Stimulated activated CD4-positive, alpha-beta T cell treated with anti-CD3 and anti-CD28 coated beads, Interleukin-4, amount 100 ng/mL, for 1 hour (primary cell): ENCODE data around the gene PGF.
"Not testable (repeated sequence)": the region's sequence is repeated elsewhere in the genome, so short reads cannot be mapped to it uniquely, and the experiment has no call there.

Experiments
- DNase-seq: peaks from one replicate; pipeline ENCODE4 v3.0.0-alpha.2; 2020

Gene PGF

DNA sequence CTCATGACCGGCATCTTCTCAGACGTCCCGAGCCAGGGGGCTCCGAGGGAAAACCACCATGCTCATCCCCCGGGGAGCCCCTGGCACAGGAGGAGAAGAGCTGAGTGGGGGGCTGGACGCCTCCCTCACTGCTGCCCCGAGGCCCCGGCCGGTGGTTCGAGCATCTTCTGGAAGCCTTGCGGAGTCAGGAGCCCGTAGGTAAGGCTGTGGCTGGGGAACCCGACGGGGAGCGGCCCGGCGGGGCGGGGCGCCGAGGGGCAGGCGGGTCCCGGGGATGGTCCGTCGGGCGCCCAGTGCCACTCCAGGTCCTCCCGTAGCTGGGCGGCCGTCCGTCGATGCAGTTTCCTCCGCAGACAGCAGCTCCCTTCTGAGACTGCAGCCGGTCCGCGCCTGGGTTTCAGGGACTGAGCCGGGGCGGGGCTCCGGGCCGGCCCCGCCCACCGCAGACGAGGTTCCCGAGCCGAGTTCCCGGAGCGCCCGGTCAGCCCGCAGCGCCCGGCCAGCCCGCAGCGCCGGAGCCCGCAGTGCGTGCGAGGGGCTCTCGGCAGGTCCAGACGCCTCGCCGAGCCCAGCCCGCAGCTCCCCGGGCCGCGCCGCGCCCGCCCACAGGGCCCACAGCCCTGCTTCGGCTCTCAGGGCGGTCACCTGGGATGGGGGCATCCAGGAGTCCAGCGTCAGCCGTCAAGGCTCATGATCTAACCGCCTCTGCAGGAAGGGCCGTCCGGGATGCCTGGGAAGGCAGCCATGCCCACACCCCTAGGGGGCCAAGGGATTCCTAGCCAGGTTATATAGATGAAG lies at the start of gene PGF:
Gene PGF (minus strand): TSS at position 369 of the 798 bp plus-strand sequence. CDS start 355 bp downstream, at position 14.
- DNase-seq = peak; percentile 27

DNA sequence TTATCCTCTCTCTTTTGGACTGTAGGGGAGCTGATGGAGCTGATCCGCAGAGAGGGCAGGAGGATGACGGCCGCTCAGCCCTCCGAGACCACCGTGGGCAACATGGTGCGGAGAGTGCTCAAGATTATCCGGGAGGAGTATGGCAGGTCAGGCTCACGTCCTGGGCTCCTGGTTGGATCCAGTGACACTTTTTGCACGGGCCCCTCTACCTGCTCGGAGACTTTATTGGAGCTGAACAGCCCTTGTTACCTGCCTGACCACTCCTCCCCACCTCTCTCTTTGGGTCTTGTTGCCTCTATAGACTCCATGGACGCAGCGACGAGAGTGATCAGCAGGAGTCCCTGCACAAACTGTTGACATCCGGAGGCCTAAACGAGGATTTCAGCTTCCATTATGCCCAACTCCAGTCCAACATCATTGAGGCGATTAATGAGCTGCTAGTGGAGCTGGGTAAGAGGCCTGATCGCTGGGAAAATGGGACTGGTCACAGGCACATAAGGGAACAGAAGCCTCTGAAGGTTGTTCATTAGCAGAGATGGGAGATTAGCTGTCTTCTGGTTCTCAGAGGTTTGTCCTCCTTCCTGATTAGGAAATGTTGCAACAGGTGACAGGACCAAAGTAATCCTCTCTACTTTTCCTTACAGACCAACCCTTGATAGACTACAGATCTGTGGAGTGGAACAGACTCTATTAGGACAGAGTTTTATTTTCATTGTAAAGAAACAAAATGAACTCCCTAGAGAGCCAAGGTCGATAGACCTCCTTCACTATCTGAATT lies 48.0 kb upstream of the PGF start:
- DNase-seq = no peak

- peak; percentile 99 for DNase-seq
These were observed 47.2 kb upstream of the PGF start, which contains the start of gene EIF2B2 for GRCh38 chr14:75002392-75003249. TSS of gene EIF2B2 (plus strand) at chr14:75002921. CDS start at chr14:75002991, 70 bp downstream.

DNA sequence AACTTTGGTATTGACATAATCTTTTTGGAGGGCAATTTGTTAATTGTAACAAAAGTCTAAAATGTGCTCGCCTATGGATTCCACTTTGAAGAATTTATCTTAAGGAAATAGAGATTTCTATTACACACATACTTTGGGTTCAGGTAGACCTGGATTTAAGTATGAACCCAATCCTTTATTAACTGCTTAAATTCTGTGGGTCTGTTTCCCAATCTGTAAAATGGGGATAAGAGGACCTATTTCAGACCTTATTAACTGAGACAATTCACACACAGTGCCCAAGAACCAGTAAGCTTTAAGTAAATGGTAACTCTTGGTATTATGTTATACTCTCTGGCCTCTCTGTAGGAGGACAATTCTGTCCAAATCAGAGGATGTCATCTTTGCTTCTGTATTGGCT lies 46.5 kb upstream of the PGF start:
- DNase-seq = no peak

DNA sequence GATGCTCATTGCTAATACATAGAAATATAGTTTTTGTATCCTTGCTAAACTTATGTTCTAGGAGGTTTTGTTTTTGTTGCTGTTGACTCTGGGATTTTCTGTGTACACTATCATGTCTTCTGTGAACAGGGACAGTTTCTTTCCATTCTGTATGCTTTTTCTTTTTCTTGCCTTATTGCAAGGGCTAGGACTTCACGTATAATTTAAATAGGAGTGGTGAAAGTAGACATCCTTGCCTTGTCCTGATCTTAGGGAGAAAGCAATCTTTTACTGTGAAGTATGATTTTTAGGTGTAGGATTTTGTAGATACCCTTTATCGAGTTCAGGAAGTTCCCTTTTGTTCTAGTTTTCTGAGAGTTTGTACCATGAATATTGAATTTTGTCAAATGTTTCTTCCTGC lies 45.9 kb upstream of the PGF start:
- no peak for DNase-seq

- not testable (repeated sequence) for DNase-seq
These were observed 40.4 kb upstream of the PGF start for GRCh38 chr14:74995781-74996180.

DNA sequence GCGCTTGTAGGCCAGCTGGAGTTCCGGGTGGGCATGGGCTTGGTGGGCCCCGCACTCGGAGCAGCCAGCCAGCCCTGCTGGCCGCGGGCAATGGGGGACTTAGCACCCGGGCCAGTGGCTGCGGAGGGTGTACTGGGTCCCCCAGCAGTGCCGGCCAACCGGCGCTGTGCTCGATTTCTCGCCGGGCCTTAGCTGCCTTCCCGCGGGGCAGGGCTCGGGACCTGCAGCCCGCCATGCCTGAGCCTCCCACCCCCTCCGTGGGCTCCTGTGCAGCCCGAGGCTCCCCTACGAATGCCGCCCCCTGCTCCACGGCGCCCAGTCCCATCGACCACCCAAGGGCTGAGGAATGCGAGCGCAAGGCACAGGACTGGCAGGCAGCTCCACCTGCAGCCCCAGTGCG lies 38.8 kb upstream of the PGF start:
- DNase-seq = not testable (repeated sequence)

GRCh38 chr14:74988993-74989392 lies 33.6 kb upstream of the PGF start:
- DNase-seq = no peak

DNA sequence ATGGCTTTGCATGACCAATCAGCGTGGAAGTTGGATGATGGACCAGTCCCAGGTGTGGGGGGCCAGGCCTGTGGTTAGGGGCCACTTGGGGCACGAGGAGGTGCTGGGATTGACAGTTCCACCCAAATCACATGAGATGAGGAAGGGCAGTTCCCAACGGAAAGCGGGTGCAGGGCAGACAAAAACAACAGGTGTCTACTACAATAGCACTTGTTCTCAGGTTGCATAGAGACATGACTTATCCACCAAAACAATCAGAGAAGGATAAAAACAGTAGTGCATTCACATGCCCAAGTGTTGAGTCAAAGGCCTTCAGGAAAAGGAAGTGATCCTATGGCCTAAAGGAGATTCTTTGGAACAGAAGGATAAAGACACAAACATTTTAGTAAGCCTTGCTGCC lies 32.7 kb upstream of the PGF start:
- DNase-seq = no peak

DNA sequence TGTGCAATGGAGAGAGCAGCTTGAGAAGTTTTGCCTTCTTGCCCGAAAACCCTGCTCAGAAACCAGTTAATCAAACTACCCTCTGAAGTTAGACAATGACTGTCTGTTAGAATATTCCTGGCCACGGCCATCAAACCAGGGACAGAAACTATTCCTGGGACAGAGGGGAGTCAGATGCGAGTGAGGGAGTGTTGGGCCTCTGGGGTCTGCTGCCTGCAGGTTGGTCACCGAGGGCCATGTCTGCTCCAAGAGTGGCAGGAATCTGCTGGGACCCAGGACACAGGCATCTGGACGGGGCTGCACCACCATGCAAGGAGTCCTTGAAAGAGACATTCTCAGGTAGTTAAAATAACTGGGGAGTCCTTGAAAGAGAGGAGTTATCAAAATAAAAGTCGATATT lies 30.4 kb upstream of the PGF start:
- no peak for DNase-seq

GRCh38 chr14:74985028-74985310 lies 29.6 kb upstream of the PGF start:
- no peak for DNase-seq

DNA sequence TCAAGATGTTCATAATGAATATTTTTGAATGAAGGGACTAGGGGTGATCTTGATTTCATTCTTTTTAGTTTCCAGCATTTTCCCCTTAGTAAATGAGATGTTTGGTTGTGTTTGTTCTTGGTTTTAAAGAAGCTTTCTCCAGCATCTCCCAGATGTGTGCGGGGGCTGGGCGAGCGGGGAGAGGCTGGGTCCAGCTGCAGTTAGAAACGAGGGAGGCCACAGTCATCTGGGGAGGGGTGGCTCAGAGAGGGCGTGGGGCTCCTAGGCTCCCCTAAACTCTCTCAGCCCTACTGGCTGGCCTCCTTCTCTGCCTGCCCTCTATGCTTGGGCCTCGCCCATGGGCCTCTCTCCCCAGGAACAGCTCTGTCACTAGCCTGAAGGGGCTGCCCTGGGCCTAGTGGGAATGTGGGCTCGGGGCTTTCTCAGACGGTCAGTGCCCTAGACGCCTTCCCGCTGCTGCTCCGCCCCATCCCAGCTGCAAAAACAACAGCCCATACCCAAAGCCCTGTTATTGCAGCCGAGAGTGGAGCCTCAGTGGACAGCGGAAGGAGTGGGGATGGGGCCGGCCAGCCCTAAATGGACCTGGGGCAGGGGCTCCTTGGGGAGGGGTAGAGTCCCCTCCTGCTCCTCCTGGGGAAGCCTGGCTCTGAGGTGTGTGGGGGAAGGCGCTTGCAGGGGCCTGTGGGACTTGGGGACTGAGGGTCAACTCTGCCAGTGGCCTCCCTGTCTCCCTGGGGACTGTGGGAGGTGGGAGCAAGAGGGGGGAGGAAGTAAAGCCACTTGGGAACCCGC lies 29.0 kb upstream of the PGF start:
- no peak for DNase-seq

DNA sequence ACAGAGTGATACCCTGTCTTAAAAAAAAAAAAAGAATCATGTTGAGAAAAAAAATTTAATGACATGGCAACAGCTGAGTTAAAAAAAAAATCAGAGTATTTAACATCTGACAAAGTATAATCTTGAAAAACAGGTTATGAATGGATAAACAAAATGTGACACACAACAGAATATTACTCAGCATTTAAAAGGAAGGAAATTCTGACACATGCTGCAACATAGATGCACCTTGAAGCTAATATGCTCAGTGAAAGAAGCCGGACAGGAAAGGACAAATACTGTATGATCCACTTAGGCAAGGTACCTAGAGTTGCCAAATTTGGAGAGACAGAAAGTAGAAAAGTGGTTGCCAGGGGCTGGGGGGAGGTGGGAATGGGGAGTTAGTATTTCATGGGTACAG lies 27.9 kb upstream of the PGF start:
- DNase-seq = no peak

DNA sequence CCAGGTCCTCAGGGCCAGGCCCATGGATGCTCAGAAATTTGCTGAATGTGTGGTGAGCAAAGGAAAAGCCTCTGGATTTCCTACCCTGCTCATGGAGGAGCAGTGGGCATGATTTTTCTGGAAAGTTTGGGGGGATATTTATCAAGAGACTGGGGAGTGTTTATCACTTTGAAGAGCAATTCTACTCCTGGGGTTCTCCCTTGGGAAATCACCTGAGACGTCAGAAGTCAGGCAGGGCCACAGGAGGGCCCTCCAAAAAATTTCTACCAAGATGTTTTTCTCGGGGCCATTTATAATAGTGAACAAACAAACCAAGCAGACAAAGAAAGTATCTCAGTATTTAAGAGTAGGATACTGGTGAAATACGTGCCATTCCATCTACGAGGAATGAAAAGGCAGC lies 27.3 kb upstream of the PGF start:
- DNase-seq = no peak

- DNase-seq = no peak
These were observed 26.4 kb upstream of the PGF start for GRCh38 chr14:74981833-74982232.

DNA sequence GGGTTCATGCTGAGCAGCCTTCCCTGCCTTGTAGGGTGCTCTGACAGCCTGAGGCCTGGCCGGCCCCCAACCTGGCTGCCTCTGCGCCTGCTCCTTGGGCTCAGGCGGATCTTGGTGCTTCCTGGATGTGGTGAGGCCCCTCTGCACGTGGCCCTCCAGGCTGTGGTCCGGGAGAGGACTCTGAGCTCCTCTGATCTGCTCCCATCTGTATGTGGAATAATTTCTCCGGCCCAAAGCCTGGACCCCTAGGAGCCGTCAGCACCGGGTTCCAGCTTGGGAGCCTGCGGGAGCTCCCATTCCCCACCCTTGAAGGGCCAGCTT lies 26.0 kb upstream of the PGF start:
- no peak for DNase-seq

- DNase-seq = no peak
These were observed 25.5 kb upstream of the PGF start for GRCh38 chr14:74980731-74981461.

DNA sequence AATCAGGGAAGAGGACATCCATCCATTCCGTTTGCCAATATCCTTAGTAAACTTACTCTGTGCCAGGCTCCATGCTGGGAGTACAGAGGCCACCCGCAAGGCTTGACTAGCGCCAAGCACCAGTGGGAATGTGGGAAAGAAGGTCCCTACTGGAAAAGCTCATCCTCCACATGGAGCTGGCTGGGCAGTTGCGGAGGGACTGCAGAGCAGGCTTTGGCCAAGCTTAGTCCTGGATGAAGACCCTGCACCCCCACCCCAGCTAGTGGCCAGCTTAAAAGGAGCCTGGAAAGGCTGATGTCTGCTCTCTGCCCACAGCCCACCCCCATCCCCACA lies 25.0 kb upstream of the PGF start:
- DNase-seq = no peak

DNA sequence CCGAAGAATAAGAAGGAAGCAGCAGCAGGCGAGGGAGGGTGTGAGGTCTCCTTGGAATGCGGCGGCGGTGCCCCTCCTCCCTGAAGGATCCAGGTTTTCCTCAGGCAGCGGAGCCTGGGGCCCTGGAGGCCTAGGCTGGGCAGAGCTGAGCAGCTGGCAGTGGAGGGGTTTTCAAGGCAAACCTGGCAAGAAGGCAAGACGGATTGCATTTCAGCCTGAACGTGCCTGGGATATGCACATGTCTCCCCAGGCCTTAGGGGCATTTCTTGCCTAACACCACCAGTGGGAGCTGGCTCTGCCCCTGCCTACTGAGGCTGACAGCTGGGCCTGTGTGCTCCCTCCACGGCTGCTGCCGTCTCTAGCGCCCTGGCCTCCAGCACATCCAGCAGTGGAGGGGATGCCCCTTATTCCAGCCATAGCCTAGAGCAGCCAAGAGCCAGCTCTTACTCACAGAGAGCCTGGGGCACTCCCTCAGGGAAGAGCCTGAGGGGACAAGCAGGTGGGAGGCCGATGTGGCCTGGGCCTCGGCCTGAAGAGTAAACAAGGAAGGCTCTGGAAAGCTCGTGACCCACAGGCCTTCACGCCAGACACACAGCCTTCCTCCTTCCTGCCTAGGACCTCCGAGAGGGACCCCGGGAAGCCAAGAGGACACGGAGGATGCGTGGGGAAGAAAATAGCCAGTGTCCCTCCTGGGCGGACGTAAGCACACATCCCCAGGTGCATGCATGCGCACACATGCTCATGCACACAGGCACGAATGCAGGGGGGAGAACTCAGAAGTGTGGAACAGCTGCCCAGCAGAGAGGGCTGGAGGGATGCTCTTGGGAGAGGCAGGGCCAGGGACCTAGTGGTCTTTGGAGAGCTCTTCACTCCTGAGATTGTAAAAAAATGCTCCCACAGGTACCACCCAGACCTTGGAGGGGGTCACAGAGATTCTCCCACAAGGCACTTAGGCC lies 24.3 kb upstream of the PGF start:
- no peak for DNase-seq

GRCh38 chr14:74979029-74979428 lies 23.6 kb upstream of the PGF start:
- no peak for DNase-seq

- DNase-seq = no peak
These were observed 23.1 kb upstream of the PGF start for GRCh38 chr14:74978416-74978947.
